Non-pigmented ciliary epithelial cell (primary cell): ENCODE data around the gene HOXB2.

Source experiments
- DNase-seq: peaks from one replicate; pipeline ENCODE4 v3.0.0-alpha.2; 2010; ENCODE audit warnings: low read depth

Gene HOXB2

GRCh38 chr17:48545022-48545375 lies at the start of gene HOXB2:
TSS of gene HOXB2 (minus strand) at chr17:48545109. CDS start at chr17:48544911, 198 bp downstream.
- no peak for DNase-seq

GRCh38 chr17:48593840-48594537 lies 49.1 kb upstream of the HOXB2 start:
- no peak for DNase-seq

GRCh38 chr17:48593126-48593829 lies 48.4 kb upstream of the HOXB2 start, which contains the start of gene HOXB5:
TSS of gene HOXB5 (minus strand) at chr17:48593779. CDS start at chr17:48593682, 97 bp downstream.
- no peak for DNase-seq

GRCh38 chr17:48592577-48592976 lies 47.7 kb upstream of the HOXB2 start:
- no peak for DNase-seq

- DNase-seq, result no peak
Observed at GRCh38 chr17:48592057-48592514, 47.2 kb upstream of the HOXB2 start.

GRCh38 chr17:48591255-48592056 lies 46.5 kb upstream of the HOXB2 start:
- DNase-seq, result no peak

- DNase-seq, result no peak
Observed at GRCh38 chr17:48590607-48591161, 45.8 kb upstream of the HOXB2 start.

GRCh38 chr17:48589831-48590606 lies 45.1 kb upstream of the HOXB2 start, which contains the start of gene HOXB3:
TSS of gene HOXB3 (minus strand) at chr17:48590241. CDS start at chr17:48552474, 37,767 bp downstream.
- DNase-seq, result no peak

GRCh38 chr17:48589060-48589830 lies 44.3 kb upstream of the HOXB2 start:
- DNase-seq, result no peak

GRCh38 chr17:48588528-48588927 lies 43.6 kb upstream of the HOXB2 start:
- no peak for DNase-seq

- DNase-seq, result no peak
Observed at GRCh38 chr17:48588074-48588415, 43.1 kb upstream of the HOXB2 start.

GRCh38 chr17:48587276-48588073 lies 42.6 kb upstream of the HOXB2 start:
- no peak for DNase-seq

- no peak for DNase-seq
Observed at GRCh38 chr17:48586355-48587258, 41.7 kb upstream of the HOXB2 start.

- DNase-seq, result no peak
Observed at GRCh38 chr17:48584223-48584741, 39.4 kb upstream of the HOXB2 start.

GRCh38 chr17:48583708-48584222 lies 38.9 kb upstream of the HOXB2 start:
- DNase-seq, result no peak

- no peak for DNase-seq
Observed at GRCh38 chr17:48582750-48583069, 37.8 kb upstream of the HOXB2 start.

- DNase-seq, result no peak
Observed at GRCh38 chr17:48579760-48580554, 35.0 kb upstream of the HOXB2 start.

GRCh38 chr17:48579471-48579759 lies 34.5 kb upstream of the HOXB2 start:
- no peak for DNase-seq
